Effector memory CD8-positive, alpha-beta T cell (primary cell): Measurements from ENCODE around the gene FAAH2.

Experiments used
- ATAC-seq: fragments of 150-1000 bp; cut with Tn5 transposase; replicated peaks from 2 replicates; pipeline ENCODE4 v1.10.0; 2021; ENCODE audit warnings: mild to moderate bottlenecking, moderate library complexity
- DNase-seq, 3 experiments: peaks; one replicate each; pipeline ENCODE4 v3.0.0; 2021
- H3K27ac Mint-ChIP-seq, 2 donors: one replicate each; pipeline ENCODE4 v1.8.0; 2022; ENCODE audit warnings: mild to moderate bottlenecking in 2 of 2, mixed read lengths in 2 of 2, moderate library complexity in 2 of 2
- H3K27me3 Mint-ChIP-seq, 2 donors: one replicate each; pipeline ENCODE4 v1.8.0; 2022; ENCODE audit warnings: mixed read lengths in 2 of 2
- H3K36me3 Mint-ChIP-seq: one replicate; pipeline ENCODE4 v1.8.0; 2022; ENCODE audit warnings: mild to moderate bottlenecking, moderate library complexity, mixed read lengths; ENCODE audit not compliant: insufficient read depth
- H3K4me1 Mint-ChIP-seq, 2 donors: one replicate each; pipeline ENCODE4 v1.8.0; 2022; ENCODE audit warnings: low read depth in 2 of 2, mixed read lengths in 2 of 2
- H3K4me3 Mint-ChIP-seq, 2 donors: one replicate each; pipeline ENCODE4 v1.8.0; 2022; ENCODE audit warnings: mild to moderate bottlenecking in 2 of 2, mixed read lengths in 2 of 2, moderate library complexity in 2 of 2
- H3K9me3 Mint-ChIP-seq, 2 donors: one replicate each; pipeline ENCODE4 v1.8.0; 2022; ENCODE audit warnings: mixed read lengths in 2 of 2

The FAAH2 gene

GRCh38 chrX:57422790-57423189 lies 136.3 kb downstream of the FAAH2 start:
- no peak overlapping the region for H3K4me3 Mint-ChIP-seq
- DNase-seq (no peak), ATAC-seq (no peak)
- no peak overlapping the region for H3K27ac Mint-ChIP-seq
- no peaks in the 10 kb centered on the region for H3K27me3 Mint-ChIP-seq
- H3K36me3 Mint-ChIP-seq: peaks cover 5% of the 10 kb centered on the region
- H3K9me3 Mint-ChIP-seq: no peaks in the 10 kb centered on the region
- H3K4me1 Mint-ChIP-seq: no peaks in the 10 kb centered on the region

GRCh38 chrX:57445076-57445475 lies 158.6 kb downstream of the FAAH2 start:
- Mint-ChIP-seq H3K9me3 (no peaks in the 10 kb centered on the region), H3K4me3 (no peak overlapping the region), H3K4me1 (no peaks in the 10 kb centered on the region), H3K27ac (no peak overlapping the region), H3K36me3 (peaks cover 8% of the 10 kb centered on the region), H3K27me3 (no peaks in the 10 kb centered on the region)
- ATAC-seq: no peak
- no peak for DNase-seq

- peaks cover 8% of the 10 kb centered on the region for H3K36me3 Mint-ChIP-seq
These were observed 159.3 kb downstream of the FAAH2 start for GRCh38 chrX:57445832-57446231.

GRCh38 chrX:57447856-57448255 lies 161.3 kb downstream of the FAAH2 start:
- DNase-seq (no peak), ATAC-seq (no peak)
- no peaks in the 10 kb centered on the region for H3K9me3 Mint-ChIP-seq
- H3K4me1 Mint-ChIP-seq: no peaks in the 10 kb centered on the region
- peaks cover 8% of the 10 kb centered on the region for H3K36me3 Mint-ChIP-seq
- no peak overlapping the region for H3K27ac Mint-ChIP-seq
- H3K4me3 Mint-ChIP-seq: no peak overlapping the region
- H3K27me3 Mint-ChIP-seq: no peaks in the 10 kb centered on the region

More at GRCh38 chrX:57445832-57446231, 159.3 kb downstream of the FAAH2 start:
- no peaks in the 10 kb centered on the region for H3K9me3 Mint-ChIP-seq
- no peaks in the 10 kb centered on the region for H3K27me3 Mint-ChIP-seq
- H3K27ac Mint-ChIP-seq: no peak overlapping the region
- H3K4me3 Mint-ChIP-seq: no peak overlapping the region
- ATAC-seq: no peak
- DNase-seq: no peak
- no peaks in the 10 kb centered on the region for H3K4me1 Mint-ChIP-seq

- DNase-seq (no peak), ATAC-seq (no peak)
- no peaks in the 10 kb centered on the region for H3K4me1 Mint-ChIP-seq
- H3K9me3 Mint-ChIP-seq: no peaks in the 10 kb centered on the region
- H3K27ac Mint-ChIP-seq: no peak overlapping the region
- peaks cover 0 to 9% of the 10 kb centered on the region in 2 donors for H3K27me3 Mint-ChIP-seq
- peaks cover 5% of the 10 kb centered on the region for H3K36me3 Mint-ChIP-seq
- no peak overlapping the region for H3K4me3 Mint-ChIP-seq
These were observed 165.0 kb downstream of the FAAH2 start for GRCh38 chrX:57451426-57452020.

- ATAC-seq: peak; percentile 26
- H3K27ac Mint-ChIP-seq: no peak overlapping the region
These were observed 167.4 kb downstream of the FAAH2 start for GRCh38 chrX:57453901-57454300.

GRCh38 chrX:57481514-57481913 lies 195.0 kb downstream of the FAAH2 start:
- no peaks in the 10 kb centered on the region for H3K4me1 Mint-ChIP-seq
- no peak overlapping the region for H3K4me3 Mint-ChIP-seq
- peaks cover 3% of the 10 kb centered on the region for H3K36me3 Mint-ChIP-seq
- H3K9me3 Mint-ChIP-seq: peaks cover 0 to 8% of the 10 kb centered on the region in 2 donors
- no peak for DNase-seq
- no peak for ATAC-seq
- no peaks in the 10 kb centered on the region for H3K27me3 Mint-ChIP-seq
- no peak overlapping the region for H3K27ac Mint-ChIP-seq

More at GRCh38 chrX:57453901-57454300, 167.4 kb downstream of the FAAH2 start:
- peaks cover 5% of the 10 kb centered on the region for H3K36me3 Mint-ChIP-seq
- peak in 1 of 3 experiments; percentile 0 for DNase-seq
- H3K4me1 Mint-ChIP-seq: no peaks in the 10 kb centered on the region
- H3K4me3 Mint-ChIP-seq: no peak overlapping the region
- no peaks in the 10 kb centered on the region for H3K9me3 Mint-ChIP-seq
- H3K27me3 Mint-ChIP-seq: peaks cover 0 to 9% of the 10 kb centered on the region in 2 donors

- H3K4me1 Mint-ChIP-seq: no peaks in the 10 kb centered on the region
- ATAC-seq (no peak), DNase-seq (no peak)
- H3K4me3 Mint-ChIP-seq: no peak overlapping the region
- H3K36me3 Mint-ChIP-seq: no peaks in the 10 kb centered on the region
- no peak overlapping the region for H3K27ac Mint-ChIP-seq
- H3K9me3 Mint-ChIP-seq: no peaks in the 10 kb centered on the region
- H3K27me3 Mint-ChIP-seq: peaks cover 5 to 21% of the 10 kb centered on the region in 2 donors
These were observed 230.0 kb downstream of the FAAH2 start for GRCh38 chrX:57516491-57516890.

GRCh38 chrX:57519578-57520118 lies 233.1 kb downstream of the FAAH2 start:
- H3K27ac Mint-ChIP-seq: no peak overlapping the region
- H3K27me3 Mint-ChIP-seq: peaks cover 5 to 11% of the 10 kb centered on the region in 2 donors
- H3K4me3 Mint-ChIP-seq: no peak overlapping the region
- H3K36me3 Mint-ChIP-seq: no peaks in the 10 kb centered on the region
- no peaks in the 10 kb centered on the region for H3K9me3 Mint-ChIP-seq
- H3K4me1 Mint-ChIP-seq: no peaks in the 10 kb centered on the region
- DNase-seq: no peak
- no peak for ATAC-seq

GRCh38 chrX:57528670-57529255 lies 242.3 kb downstream of the FAAH2 start:
- Mint-ChIP-seq H3K9me3 (no peaks in the 10 kb centered on the region), H3K27ac (no peak overlapping the region), H3K4me1 (no peaks in the 10 kb centered on the region), H3K27me3 (no peaks in the 10 kb centered on the region), H3K36me3 (no peaks in the 10 kb centered on the region), H3K4me3 (no peak overlapping the region)
- ATAC-seq (peak; percentile 21), DNase-seq (peak in 2 of 3 experiments; percentile 1 to 8)
